Ramos (cell line): Measurements from ENCODE around the gene CIZ1.
"Not testable (repeated sequence)": the region's sequence is repeated elsewhere in the genome, so short reads cannot be mapped to it uniquely, and the experiment has no call there.

Experiments
- in situ Hi-C: fragments of 300-500 bp; cut with MboI; formaldehyde crosslinking; loops from one replicate; pipeline ENCODE4 v1.14.3; 2022; ENCODE audit warnings: low sequenced_read_pairs; ENCODE audit not compliant: unreplicated experiment

Gene CIZ1

DNA sequence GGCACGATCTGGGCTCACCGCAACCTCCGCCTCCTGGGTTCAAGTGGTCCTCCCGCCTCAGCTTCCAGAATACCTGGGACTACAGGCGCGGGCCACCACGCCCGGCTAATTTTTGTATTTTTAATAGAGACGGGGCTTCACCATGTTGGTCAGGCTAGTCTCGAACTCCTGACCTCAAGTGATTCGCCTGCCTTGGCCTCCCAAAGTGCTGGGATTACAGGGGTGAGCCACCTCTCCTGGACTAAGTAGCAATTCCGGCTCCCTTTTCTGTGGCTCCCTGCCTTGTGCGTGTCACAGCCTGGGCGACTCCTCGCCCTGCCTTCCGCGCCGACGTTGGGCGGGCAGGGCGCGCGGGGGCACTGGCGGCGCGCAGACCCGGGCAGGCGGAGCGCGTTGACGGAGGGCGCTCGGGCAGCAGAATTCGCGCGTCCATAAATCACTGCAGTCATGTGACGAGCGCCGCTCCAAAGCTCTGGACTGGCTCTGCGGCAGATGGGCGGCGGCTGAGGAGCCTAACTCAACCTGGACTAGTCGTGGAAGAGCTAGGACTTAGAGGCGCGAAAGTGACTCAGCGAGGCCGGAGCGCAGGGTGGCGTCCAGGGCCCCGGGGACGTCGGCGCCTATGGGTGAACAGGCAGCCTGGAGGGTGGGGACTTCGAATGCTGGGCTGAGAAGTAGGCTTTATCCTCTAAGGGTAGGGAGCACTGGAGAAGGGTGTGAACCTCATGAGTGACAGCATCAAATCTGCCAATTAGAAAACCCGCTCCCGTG lies 1.4 kb upstream of the CIZ1 start:
- in situ Hi-C loops, result no loop called here

DNA sequence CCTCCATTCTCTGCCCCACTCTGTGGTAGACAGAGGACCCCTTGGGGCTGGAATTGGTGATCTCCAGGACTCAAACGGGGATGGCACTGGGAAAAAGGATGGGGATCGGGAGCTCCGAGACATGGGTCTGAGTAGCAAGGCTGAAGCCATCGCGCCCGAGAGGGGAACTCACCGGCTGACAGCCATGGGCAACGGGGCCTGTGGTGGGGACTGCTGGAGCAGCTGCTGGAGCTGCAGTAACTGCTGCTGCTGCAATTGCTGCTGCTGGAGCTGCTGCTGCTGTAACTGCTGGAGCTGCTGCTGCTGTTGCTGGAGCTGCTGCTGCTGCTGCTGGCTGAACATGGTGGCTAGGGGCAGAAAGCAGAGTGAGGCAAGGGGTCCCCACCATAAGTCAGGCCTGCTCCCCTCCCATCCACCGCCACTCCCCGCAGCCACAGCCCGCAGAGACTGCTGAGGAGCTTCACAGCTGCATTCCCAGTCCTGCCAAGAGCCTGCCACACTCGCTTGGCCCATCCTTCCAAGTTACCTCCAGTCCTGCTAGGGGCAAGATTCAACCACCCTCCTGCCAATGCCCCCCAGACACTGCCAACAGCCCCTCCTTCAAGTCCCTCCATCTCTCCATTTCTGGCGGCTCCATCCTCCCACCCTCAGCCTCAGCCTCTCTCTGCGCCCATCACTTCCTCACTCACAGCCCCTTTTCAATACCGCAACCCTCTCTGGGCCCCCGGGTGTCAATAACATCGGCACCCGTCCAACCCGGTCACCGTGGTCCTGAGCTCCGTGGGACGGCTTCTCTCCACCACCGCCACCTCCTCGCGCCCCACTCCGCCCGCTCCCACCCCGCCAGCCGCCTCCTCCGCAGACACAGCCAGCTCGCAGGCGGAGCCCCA lies 611 bp downstream of the CIZ1 start:
- in situ Hi-C loops, result no loop called here

DNA sequence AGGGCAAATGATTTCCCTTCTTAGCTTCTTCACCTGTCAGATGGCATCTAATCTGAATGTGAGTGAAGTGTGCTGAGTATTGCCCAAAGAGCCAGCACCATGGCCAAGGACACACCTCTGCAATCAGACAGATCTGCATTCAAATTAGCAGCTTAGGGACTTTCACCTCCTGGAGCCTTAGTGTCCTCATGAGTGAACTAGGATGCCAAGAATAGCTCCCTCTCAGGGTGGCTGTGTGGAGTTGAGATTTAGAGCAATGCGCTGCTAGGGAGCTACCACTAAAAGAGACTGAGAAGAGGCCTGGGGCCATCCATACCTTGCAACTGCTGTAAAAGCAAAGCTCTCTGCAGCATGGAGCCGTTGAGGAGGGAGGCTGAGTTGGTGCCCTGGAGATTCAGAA lies 1.4 kb downstream of the CIZ1 start:
- in situ Hi-C loops, result no loop called here

DNA sequence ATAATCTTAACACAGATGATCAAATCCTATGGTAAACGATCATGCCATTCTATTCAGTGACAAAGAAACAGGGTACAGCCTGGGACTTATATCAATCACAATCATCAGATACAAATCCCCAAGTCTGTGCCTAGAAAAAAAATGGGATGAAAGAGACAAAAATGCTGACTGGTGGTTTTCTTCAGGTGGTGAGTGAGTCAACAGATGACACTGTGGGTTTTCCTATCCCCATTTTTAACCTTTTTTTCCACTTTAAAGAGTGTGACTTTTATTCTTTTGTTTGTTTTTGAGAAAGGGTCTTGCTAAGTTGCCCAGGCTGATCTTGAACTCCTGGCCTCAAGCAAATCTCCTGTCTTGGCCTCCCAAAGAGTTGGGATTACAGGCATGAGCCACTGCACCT lies 3.2 kb downstream of the CIZ1 start:
- in situ Hi-C loops, result no loop called here

DNA sequence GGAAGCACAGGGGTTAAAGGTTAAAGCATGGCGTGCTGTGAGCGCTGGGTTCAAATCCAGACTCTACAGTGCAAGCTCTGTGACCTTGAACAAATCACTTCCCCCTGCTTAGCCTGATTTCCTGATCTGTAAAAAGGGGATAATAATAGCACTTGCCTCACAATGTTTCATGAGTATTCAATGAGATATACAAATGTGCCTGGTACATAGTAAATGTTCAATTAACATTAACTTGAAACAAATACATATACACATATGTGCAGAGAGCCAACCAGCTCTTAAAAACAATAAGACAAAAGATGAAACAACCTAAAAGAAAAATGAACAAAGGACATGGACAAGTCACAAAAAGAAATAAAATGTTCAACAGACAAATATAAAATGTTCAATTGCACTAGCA lies 4.0 kb downstream of the CIZ1 start:
- in situ Hi-C loops, result no loop called here

DNA sequence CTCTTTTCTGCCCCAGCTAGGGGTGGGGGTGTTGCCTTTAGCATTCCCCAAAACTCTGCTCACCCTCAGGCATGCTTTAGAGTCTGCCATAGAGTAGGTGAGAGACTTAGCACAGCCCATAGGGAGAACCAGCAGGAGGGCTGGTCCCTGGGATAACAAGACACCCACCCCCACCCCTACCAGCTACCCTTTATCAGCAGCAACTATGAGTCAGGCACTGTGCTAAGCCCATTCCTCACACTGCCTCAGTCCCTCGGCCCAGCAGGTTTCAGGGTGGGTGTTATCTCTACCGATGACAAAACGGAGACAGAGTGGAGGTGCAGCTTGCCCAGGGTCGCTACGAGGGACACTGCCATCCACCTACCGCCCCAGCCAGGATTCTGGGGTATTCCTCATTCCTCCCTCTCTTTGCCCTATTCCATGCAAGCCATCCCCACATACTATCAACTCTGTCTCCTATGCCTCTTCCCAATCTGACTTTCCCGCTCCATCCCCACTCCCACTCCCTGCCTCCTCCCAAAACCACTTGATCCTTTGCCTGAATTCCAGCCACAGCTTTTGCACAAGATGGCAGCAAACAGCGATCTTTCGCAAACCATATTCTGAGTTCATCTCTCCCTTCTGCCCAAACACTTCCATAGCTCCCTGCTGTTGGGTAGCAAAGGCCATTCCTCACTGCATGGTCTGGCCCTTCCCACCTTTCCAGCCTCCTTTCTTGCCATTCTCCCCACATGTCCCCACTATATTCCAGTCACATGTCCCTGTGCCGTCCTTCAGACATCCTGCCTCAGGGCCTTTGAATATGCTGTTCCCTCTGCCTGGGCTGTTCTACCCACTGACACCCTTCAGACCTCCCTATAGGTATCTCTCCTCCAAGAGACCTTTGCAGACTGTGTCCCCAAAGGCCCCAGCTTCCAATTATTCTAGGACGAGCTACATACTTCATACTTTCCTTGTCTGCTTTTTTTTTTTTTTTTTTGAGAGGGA lies 5.1 kb downstream of the CIZ1 start:
- in situ Hi-C loops, result no loop called here

- in situ Hi-C loops, result no loop called here
Measured at GRCh38 chr9:128182893-128183588, 8.3 kb downstream of the CIZ1 start.

DNA sequence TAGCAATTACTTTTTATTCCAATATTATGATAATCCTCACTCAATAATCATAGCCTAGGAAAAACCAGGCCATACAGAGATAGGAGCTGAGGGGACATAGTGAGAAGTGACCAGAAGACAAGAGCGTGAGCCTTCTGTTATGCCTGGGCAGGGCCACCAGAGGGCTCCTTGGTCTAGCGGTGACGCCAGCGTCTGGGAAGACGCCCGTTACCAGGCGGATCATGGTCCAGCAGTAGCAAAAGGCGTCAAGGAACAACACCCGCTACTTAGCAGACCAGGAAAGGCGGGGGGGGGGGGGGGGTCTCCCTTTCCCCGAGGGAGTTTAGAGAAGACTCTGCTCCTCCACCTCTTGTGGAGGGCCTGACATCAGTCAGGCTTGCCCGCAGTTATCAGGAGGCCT lies 9.9 kb downstream of the CIZ1 start:
- in situ Hi-C loops, result not testable (repeated sequence)

DNA sequence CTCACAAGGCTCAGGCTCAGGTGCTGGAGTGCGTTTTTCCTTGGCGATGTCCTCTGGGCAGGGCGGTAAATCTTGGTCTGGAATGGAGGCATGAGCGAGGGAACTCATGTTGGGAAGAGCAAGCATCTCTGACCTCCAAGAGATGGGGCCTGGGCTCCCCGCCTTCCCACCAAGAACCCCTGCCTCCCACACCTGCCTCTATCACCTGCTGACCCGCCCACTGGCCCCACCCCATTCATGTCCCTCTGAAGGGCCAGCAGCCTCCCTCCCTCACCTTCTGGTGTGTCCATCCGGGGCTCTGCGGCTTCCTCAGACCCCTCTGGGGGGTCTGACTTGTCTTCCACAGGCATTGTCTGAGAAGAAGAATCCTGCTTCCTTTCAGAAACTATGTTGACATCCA lies 10.9 kb downstream of the CIZ1 start:
- in situ Hi-C loops, result no loop called here

- in situ Hi-C loops, result no loop called here
Measured at GRCh38 chr9:128180001-128180400, 11.4 kb downstream of the CIZ1 start.

GRCh38 chr9:128178806-128179431 lies 12.5 kb downstream of the CIZ1 start:
- in situ Hi-C loops, result no loop called here

DNA sequence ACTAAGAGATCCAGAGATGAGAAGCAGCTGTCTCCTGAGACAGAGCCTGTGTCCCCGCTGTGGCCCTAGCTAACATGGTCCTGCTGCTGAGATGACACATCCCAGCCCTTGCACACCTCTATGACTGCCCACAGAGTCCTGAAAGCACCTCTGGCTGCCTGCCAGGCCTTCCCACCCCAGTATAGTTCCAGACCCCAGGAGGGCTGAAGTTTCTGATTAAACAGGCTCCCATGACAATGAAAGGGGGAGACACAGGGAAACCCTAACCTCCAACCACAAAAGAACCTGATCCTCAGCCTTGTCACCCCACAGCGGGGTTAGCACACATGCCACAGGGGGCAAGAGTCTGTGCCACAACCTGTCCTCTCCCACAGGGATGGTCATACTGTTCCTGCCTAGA lies 15.6 kb downstream of the CIZ1 start:
- in situ Hi-C loops, result no loop called here

GRCh38 chr9:128175102-128175563 lies 16.2 kb downstream of the CIZ1 start:
- in situ Hi-C loops, result no loop called here

GRCh38 chr9:128174062-128174461 lies 17.3 kb downstream of the CIZ1 start:
- in situ Hi-C loops, result no loop called here

DNA sequence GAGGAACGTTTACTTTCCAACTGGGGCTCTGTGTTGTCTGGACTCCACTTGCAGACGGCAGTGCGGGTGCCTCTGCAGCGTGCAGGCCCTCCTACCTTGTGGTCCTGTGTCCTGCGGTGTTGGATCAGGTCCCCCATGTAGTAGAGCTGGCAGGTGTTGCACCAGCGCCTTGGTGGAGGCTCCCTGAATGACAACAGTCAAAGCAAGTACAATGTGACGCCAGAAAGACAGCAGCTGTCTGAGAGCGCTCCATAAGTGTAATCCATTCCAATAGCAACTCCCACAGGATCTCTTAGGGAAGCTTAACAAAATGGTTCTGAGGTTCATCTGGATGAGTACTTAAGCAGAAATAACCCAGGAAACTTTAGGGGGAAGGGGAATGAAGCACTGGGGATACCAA lies 21.4 kb downstream of the CIZ1 start:
- in situ Hi-C loops, result no loop called here

DNA sequence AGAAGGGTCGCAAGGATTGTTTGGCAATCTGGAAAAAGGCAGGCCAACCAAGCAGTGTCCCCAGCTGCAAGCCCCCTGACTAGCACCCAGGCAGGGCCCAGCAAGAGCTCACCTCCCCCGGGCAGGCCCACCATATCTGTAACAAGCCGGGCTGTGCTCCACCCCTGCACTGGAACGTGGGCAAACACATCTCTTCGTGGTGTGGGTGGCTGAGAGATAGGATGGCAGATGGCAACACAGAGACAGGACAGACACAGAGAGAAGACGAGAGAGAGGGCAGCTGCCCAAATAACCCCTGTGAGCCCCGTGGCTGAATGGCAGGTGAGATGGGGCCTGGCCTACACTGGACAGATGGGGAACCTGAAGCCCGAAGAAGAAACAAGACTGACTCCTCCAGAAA lies 21.9 kb downstream of the CIZ1 start:
- in situ Hi-C loops, result no loop called here

DNA sequence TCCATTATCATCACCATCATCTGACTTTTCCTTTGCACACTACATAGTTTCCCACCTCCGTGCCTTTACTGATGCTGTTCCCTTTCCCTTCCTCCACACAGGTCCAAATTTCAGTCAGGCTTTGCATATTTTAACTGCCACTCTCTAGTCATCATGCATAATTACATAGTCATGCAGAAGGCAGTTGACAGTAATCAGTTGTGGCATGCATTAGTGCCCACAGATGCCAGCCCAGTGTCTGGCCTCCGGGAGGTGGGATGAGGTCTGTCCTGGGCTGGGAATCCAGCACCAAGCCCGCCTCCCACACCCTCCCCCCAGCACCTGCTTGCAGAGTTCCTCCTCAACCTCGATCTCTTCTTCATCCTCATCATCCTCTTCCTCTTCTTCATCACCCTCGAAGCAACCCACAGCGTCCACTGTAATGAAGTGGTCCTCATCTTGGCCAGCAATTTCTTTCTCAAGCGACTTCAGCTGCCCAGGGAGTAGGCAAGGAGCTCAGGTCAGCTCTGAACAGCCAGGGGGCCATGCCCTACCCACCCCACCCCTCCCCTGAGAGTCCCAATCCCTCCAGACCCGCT lies 22.6 kb downstream of the CIZ1 start:
- in situ Hi-C loops, result no loop called here

GRCh38 chr9:128167209-128167608 lies 24.2 kb downstream of the CIZ1 start:
- in situ Hi-C loops, result no loop called here

DNA sequence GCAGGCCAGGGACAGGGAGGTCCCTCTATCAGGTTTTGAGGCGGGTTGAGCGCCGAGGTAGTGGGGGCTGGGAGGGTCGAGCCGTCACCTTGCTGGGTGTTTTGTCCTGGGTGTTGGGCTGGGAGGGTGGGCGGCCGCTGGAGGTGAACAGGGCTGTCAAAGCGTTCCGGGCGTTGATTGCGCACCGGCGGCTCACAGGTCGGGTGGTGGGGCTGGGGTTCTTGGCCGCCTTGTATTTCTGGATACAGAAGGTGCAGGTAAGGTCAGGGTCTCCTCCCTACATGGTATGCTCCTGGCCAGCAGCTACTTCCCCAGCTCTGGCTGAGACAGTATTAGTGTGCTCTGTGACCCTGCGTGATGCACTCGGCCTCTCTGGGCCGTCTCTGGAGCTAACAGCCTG lies 25.2 kb downstream of the CIZ1 start:
- in situ Hi-C loops, result no loop called here
